ENCODE results near the gene ACAD9. TPM values are rescaled to one million over a fixed set of nuclear protein-coding genes. Genes with fewer than 3 reads are reported as not detected.

Gene ACAD9
- total RNA-seq, 1 donor from 2014 or later, result 38.7 TPM

DNA sequence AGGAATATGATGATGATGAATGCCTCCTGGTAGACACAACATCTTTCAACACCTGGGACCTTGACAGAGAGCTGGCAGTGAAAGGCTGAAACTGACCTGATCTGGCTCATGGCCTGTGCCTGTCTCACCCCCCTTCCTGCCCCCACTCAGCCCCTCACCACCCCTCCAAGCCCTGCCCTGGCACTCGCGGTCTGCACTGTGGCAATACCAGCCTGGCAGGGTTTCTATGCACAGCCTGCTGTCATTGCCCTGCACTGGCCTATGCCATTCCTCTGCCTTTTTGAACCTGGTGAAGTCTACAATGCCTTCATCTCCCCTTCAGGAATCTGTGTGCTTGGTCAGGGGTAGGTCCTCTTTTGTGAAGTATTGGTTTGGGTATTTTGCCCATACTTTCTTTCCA, 56.5 kb downstream of the ACAD9 start:
- DNase-seq (ENCODE audit: low spot score), result no peak

DNA sequence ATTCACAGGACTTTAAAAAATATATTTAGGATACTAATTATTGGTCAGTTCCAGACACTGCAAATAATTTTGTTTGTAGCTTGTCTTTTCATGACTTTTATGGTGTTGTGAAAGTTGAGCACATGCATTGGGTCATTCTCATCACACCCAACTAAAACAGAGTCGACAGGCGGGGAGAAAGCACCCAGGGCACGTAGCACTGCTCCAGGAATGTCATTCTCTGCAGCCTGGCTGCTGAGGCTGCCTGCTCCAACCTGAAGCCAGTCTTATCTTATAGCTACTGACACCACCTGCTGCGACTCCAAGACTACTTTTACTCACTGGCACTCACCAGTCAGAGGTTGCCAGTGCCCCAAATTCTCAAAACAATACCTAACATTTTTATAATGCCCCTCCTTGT, 56.9 kb downstream of the ACAD9 start:
- no peak for DNase-seq (ENCODE audit: low spot score)

DNA sequence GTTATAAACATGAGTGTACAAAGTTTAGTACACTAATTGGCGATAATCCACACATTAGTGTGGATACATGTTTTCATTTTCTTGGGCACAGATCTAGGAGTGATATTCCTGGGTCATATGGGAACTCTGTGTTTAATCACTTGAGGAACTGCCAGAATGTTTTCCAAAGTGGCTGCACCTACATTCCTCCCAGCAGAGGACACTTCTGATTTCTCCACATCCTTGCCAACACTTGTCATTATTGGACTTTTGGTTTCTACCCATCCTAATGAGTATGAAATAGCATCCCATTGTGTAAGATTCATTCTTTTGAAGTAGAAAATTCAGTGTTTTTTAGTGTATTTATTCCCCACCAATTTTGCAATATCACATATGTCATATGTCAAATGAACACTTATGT, 60.8 kb downstream of the ACAD9 start:
- DNase-seq (ENCODE audit: low spot score), result no peak

DNA sequence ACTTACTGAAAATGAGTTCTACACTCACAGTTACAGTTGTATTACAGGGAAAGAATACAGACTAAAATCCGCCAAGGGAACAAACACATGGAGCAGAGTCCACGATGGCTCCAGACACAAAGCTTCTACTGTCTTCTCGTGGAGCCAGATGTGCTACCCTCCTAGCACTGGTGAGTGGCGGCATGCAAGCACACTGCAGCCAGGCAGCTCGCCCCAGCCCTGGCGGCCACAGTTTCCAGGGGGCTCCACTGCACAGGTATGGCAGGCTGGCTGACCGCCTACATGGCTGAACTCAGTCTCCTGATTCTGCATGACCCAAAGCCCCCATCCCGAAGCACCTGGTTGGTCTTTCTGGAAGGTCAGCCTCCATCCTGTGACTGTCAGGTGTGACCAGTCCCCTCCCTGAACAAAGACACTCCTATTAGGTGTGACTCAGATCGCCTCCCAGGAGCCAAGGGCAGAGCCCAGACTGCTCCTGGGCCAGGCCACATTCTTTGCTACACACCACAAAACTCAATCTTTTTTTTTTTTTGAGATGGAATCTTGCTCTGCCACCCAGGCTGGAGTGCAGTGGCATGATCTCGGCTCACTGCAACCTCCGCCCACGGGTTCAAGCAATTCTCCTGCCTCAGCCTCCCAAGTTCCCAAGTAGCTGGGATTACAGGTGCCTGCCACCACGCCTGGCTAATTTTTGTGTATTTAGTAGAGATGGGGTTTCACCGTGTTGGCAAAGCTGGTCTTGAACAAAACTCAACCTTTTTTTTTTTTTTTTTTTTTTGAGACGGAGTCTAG, 62.9 kb downstream of the ACAD9 start:
- DNase-seq (ENCODE audit: low spot score), result no peak

DNA sequence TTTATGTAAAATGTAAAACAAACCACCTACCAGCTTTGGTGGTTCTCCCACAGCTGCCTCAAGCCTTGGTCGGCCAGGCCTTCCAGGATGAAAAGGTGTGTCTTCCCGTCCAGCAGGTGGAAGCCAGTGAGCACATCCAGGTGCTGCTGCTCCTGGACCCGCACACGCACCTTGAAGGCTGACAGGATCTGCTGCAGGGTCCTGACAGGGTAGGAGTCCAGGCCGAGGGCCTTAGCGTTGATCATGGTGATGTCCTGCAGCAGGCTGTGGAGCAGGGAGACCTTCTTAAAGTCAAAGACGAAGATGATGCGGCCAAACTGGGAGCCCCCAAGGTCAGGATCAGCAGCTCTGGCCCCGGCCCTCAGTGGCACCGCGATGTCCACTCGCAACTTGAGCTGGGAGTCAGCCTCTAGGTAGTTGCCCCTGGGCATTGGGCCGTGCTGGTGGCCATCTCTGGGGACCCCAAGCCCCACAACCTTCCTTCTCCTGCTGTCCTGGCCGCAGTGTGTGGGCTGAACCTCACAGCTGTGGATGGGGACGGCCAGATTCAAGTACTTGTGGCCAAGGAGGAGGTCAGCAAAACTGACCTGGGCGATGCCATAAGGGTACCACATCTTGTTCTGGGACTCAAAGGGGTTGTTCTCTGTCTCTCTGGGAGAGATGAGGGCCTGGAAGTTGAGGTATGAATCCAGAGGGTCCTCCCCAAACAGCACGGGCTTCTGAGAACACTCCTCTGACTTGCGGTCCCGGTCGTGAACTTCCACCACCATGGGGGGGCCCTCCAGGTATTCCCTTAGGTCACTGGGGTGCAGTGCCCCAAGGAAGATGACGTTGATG, 65.8 kb downstream of the ACAD9 start:
- no peak for DNase-seq (ENCODE audit: low spot score)

DNA sequence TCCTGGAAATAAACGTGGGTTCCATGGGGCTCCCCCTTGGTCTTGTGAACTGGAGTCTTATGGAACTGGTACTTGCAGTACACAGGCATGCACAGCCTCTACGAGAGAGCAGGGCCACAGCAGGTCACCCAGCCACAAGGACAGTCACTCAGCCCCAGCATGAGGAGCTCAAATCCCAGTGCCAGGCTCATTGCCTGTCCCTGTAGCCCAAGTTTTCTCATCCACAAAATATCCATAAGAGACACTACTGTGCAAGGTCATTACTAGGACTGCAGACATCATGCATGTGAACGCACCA, 66.4 kb downstream of the ACAD9 start:
- no peak for DNase-seq (ENCODE audit: low spot score)

DNA sequence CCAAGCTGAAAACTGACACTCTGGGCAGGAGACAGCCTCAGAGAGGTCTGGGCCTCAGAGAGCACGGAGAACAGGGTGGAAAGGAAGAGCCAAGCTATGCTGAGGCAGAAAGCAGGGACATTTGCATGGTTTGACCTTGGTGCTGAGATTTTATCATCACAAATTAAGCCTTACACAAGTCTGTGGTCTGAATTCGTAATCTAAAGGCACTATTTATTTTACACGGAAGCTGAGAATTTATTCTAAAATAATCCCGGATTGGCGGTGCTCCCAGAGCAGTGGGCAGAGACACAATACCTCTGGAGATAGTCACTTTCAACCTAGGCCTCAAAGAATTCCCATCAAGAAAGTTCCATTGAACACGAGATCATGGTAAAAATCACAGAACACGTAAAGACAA, 67.0 kb downstream of the ACAD9 start:
- no peak for DNase-seq (ENCODE audit: low spot score)

DNA sequence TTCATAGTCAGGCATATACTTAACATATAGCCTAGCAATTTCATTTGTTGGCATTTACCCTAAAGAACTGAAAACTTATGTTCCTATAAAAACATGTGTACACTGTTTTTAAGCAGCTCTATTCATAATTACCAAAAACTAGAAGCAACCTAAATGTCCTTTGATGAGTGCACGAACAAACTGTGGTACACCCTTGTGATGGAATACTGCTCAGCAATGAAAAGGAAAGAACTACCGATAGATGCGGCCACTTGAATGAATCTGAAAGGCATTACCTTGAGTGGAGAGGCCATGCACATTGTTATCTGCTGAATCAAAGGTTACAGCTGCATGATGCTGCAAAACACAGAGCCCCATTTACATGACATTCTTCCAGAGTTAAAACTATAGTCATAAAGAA, 69.7 kb downstream of the ACAD9 start:
- no peak for DNase-seq (ENCODE audit: low spot score)

DNA sequence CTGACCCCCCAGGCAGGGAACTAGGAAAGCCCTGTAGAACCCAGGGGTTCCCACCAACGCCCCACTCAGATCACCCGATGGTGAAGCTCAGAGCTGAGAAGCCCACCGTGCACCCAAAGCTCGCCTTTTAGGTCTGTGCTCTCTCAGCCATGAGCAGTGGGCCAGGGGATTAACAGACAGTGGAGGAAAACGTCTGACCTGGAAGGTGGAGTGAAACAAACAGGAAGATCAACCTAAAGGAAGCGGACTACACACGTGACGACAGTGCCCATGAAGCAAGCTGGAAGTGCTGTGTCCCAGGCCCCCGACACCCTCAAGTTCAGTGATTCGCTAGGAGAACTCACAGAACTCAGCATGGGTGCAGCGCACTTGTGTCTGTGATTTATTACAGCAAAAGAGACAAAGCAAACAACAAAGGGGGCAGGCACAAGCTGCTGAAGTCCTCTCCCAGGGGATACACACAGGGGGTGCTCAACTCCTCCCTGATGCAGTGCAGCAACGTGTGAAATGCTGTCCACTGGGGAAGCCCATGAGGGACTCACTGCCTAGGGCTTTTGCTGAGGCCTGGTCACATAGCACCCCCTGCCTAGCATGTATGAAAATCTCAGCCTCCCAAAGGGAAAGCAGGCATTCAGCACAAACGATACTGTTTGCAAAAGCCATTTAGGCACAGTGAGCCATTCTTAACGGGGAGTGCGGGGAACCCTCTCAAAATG, 71.0 kb downstream of the ACAD9 start:
- DNase-seq (ENCODE audit: low spot score), result no peak

DNA sequence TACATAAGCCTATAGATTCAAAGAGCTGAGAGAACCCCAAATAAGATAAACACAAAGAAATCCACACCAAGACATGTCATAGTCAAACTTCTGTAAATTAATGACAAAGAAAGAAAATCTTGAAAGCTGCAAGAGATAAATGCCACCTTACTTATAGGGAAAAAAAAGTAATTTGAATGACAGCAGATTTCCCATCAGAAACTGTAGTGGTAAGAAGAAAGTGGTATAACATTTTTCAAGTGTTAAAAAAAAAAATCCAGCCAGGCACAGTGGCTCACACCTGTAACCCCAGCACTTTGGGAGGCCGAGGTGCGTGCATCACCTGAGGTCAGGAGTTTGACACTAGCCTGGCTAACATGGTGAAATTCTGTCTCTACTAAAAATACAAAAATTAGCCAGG, 77.0 kb downstream of the ACAD9 start:
- DNase-seq (ENCODE audit: low spot score), result no peak

Other genes with a start within 250 kb of the ACAD9 start
- gene RPN1, start 228.8 kb upstream of the ACAD9 start, total RNA-seq, result 226 TPM
- gene RAB7A, start 153.4 kb upstream of the ACAD9 start, total RNA-seq, result 194 TPM
- gene CFAP92, start 114.5 kb downstream of the ACAD9 start, total RNA-seq, result 3.3 TPM
- gene EFCC1, start 121.7 kb downstream of the ACAD9 start, total RNA-seq, result 25.1 TPM
- not detected for gene GP9, start 181.2 kb downstream of the ACAD9 start, total RNA-seq
- 36.2 TPM for gene RAB43, start 242.2 kb downstream of the ACAD9 start, total RNA-seq